SK-N-SH treated with all-trans-retinoic acid at 6 μM for 48 hours (cell line): ENCODE data around the gene RNF112.

Experiments used
- ATAC-seq: fragments of 200-7000 bp; cut with Tn5 transposase; 3 replicates; pipeline ENCODE4 v1.9.1; 2020; ENCODE audit warnings: mild to moderate bottlenecking, moderate library complexity
- ARNTL ChIP-seq: fragments of 450-650 bp; formaldehyde crosslinking; IDR thresholded peaks from 2 replicates; pipeline ENCODE4 v1.5.0; 2020; ENCODE audit warnings: low read depth, mild to moderate bottlenecking, moderate library complexity, borderline replicate concordance
- BACH2 ChIP-seq: fragments of 250-450 bp; sonication (Bioruptor Pico); IDR thresholded peaks from 2 replicates; pipeline ENCODE4 v1.9.0; 2021; ENCODE audit warnings: mild to moderate bottlenecking, borderline replicate concordance
- GLIS3 ChIP-seq: fragments of 250-450 bp; sonication (Bioruptor Pico); IDR thresholded peaks from 2 replicates; pipeline ENCODE4 v1.5.0; 2020; ENCODE audit warnings: mild to moderate bottlenecking, moderate library complexity
- ISL1 ChIP-seq: fragments of 250-450 bp; sonication (Bioruptor Pico); IDR thresholded peaks from 2 replicates; pipeline ENCODE4 v2.1.2; 2022; ENCODE audit warnings: mild to moderate bottlenecking, moderate library complexity
- OSR1 ChIP-seq: fragments of 250-450 bp; sonication (Bioruptor Pico); IDR thresholded peaks from 2 replicates; pipeline ENCODE4 v1.8.0; 2022; ENCODE audit warnings: moderate library complexity, mild to moderate bottlenecking, inconsistent platforms
- RARB ChIP-seq: fragments of 250-450 bp; sonication (Bioruptor Pico); IDR thresholded peaks from 2 replicates; pipeline ENCODE4 v1.8.0; 2021; ENCODE audit warnings: mild to moderate bottlenecking, moderate library complexity
- SNAI2 ChIP-seq: fragments of 250-450 bp; sonication (Bioruptor Pico); IDR thresholded peaks from 2 replicates; pipeline ENCODE4 v1.5.0; 2020; ENCODE audit warnings: mild to moderate bottlenecking, moderate library complexity
- TCF4 ChIP-seq: fragments of 250-450 bp; sonication (Bioruptor Pico); IDR thresholded peaks from 2 replicates; pipeline ENCODE4 v1.8.0; 2021; ENCODE audit warnings: mild to moderate bottlenecking, moderate library complexity, borderline replicate concordance
- ZFP3 ChIP-seq: fragments of 250-450 bp; sonication (Bioruptor Pico); IDR thresholded peaks from 2 replicates; pipeline ENCODE4 v1.5.0; 2020; ENCODE audit warnings: mild to moderate bottlenecking, moderate library complexity
- ZNF565 ChIP-seq: fragments of 450-650 bp; formaldehyde crosslinking; conservative IDR thresholded peaks from 2 replicates; pipeline ENCODE4 v1.5.0; 2020; ENCODE audit warnings: low read depth, mild to moderate bottlenecking, moderate library complexity
- ZNF70 ChIP-seq: fragments of 450-650 bp; formaldehyde crosslinking; IDR thresholded peaks from 2 replicates; pipeline ENCODE4 v1.5.0; 2020; ENCODE audit warnings: mild to moderate bottlenecking, moderate library complexity
- TF ChIP-seq, protein P1 (sequence below): fragments of 250-450 bp; sonication (Bioruptor Pico); IDR thresholded peaks from 2 replicates; pipeline ENCODE4 v1.5.0; 2020; ENCODE audit warnings: mild to moderate bottlenecking, moderate library complexity
- TF ChIP-seq, protein P2 (sequence below): fragments of 250-450 bp; sonication (Bioruptor Pico); IDR thresholded peaks from 2 replicates; pipeline ENCODE4 v1.8.0; 2021; ENCODE audit warnings: low read depth, mild to moderate bottlenecking, moderate library complexity, borderline replicate concordance
- TF ChIP-seq, protein P3 (sequence below): fragments of 250-450 bp; sonication (Bioruptor Pico); IDR thresholded peaks from 2 replicates; pipeline ENCODE4 v1.5.1; 2020; ENCODE audit warnings: low read depth, mild to moderate bottlenecking, moderate library complexity
- TF ChIP-seq, protein P4 (sequence below): fragments of 250-450 bp; sonication (Bioruptor Pico); IDR thresholded peaks from 2 replicates; pipeline ENCODE4 v1.8.0; 2020; ENCODE audit warnings: mild to moderate bottlenecking, moderate library complexity, borderline replicate concordance
- TF ChIP-seq, protein P5 (sequence below): fragments of 250-450 bp; sonication (Bioruptor Pico); IDR thresholded peaks from 2 replicates; pipeline ENCODE4 v1.5.1; 2021; ENCODE audit warnings: mild to moderate bottlenecking, moderate library complexity

Gene RNF112

DNA sequence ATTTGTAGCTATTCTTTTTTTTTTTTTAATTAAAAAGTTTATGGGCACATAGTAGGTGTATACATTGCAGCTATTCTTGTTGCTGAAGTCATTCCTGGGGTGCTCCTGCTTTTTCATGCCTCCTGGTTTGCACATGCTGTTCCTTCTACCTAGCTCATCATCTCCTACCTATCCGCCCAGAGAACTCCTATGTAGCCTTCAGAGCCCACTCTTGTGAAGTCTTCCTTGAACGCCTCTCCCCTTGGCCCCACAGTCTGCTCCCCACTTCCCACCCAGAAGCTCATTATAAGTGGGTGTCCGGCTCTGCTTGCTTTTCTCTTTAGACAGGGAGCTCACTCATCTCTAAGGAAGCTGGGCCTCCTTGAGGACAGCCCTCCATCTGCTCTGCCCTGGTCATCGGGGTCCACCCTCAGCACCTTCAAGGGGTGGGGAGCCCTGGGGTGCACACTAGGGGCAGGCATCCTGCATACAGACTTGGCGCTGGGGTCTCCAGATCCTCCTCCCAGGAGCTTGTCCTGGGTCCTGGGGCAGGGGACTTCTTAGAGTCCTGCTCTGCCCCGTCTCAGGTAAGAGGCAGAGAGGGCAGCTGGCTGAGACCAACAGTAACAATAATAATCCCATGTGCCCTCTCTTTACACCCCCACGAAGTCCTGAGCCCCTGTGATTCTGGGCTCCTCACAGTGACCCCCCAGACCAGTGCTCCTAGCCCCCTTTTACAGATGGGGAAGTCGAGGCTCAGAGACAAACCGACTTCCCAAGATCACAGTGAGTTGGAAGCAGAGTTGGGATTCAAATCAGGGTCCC is 45.0 kb upstream of the RNF112 start:
- no peak for ATAC-seq
- peak; percentile 96 for TF ChIP-seq ZFP3 (CRISPR knock-in tag)
- TF ChIP-seq, protein P1, sequence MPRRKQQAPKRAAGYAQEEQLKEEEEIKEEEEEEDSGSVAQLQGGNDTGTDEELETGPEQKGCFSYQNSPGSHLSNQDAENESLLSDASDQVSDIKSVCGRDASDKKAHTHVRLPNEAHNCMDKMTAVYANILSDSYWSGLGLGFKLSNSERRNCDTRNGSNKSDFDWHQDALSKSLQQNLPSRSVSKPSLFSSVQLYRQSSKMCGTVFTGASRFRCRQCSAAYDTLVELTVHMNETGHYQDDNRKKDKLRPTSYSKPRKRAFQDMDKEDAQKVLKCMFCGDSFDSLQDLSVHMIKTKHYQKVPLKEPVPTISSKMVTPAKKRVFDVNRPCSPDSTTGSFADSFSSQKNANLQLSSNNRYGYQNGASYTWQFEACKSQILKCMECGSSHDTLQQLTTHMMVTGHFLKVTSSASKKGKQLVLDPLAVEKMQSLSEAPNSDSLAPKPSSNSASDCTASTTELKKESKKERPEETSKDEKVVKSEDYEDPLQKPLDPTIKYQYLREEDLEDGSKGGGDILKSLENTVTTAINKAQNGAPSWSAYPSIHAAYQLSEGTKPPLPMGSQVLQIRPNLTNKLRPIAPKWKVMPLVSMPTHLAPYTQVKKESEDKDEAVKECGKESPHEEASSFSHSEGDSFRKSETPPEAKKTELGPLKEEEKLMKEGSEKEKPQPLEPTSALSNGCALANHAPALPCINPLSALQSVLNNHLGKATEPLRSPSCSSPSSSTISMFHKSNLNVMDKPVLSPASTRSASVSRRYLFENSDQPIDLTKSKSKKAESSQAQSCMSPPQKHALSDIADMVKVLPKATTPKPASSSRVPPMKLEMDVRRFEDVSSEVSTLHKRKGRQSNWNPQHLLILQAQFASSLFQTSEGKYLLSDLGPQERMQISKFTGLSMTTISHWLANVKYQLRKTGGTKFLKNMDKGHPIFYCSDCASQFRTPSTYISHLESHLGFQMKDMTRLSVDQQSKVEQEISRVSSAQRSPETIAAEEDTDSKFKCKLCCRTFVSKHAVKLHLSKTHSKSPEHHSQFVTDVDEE (CRISPR knock-in tag), result no peak
- TF ChIP-seq, protein P2, sequence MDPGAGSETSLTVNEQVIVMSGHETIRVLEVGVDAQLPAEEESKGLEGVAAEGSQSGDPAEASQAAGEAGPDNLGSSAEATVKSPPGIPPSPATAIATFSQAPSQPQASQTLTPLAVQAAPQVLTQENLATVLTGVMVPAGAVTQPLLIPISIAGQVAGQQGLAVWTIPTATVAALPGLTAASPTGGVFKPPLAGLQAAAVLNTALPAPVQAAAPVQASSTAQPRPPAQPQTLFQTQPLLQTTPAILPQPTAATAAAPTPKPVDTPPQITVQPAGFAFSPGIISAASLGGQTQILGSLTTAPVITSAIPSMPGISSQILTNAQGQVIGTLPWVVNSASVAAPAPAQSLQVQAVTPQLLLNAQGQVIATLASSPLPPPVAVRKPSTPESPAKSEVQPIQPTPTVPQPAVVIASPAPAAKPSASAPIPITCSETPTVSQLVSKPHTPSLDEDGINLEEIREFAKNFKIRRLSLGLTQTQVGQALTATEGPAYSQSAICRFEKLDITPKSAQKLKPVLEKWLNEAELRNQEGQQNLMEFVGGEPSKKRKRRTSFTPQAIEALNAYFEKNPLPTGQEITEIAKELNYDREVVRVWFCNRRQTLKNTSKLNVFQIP (CRISPR knock-in tag), result no peak
- no peak for TF ChIP-seq ZNF70

DNA sequence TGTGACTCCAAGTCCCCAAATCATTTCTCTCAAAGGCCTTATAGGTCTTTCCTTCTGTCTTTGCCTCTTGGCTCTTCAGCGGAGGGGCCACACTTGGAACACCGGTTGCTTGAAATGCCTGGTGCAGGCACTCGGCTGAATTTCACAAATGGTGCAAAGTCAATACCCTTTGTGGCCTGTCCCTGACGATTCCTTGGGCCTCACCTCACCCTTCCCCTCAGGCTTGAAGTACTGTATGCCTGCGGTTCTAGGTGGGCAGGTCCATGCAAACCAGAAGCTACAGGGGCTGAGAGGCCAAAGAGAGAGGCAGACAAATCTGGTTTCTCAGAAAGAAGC is 44.4 kb upstream of the RNF112 start:
- TF ChIP-seq BACH2 (CRISPR knock-in tag) (no peak), ISL1 (CRISPR knock-in tag) (no peak), TCF4 (CRISPR knock-in tag) (no peak)
- TF ChIP-seq, protein P3, sequence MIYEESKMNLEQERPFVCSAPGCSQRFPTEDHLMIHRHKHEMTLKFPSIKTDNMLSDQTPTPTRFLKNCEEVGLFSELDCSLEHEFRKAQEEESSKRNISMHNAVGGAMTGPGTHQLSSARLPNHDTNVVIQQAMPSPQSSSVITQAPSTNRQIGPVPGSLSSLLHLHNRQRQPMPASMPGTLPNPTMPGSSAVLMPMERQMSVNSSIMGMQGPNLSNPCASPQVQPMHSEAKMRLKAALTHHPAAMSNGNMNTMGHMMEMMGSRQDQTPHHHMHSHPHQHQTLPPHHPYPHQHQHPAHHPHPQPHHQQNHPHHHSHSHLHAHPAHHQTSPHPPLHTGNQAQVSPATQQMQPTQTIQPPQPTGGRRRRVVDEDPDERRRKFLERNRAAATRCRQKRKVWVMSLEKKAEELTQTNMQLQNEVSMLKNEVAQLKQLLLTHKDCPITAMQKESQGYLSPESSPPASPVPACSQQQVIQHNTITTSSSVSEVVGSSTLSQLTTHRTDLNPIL (CRISPR knock-in tag), result no peak
- no peak for ATAC-seq

DNA sequence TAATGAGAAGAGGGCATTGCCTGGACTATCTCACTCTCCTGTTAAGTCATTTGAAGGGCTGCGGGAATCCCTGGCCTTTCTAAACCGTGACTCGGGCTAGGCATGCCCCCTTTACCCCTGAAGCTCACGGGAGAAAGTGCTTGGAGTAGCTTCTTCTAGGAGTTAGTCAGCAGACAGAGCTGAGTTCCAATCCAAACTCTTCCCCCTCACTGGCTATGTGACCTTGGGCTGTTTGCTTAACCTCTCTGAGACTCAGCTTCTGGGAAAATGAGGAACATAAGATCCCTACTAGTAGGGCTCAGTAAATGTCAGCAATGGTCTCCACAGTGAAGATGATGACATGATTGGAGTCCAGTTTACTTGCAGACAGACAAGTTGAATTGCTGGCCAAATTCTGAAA is 42.8 kb upstream of the RNF112 start:
- no peak for ATAC-seq
- TF ChIP-seq ZNF565 (CRISPR knock-in tag), result no peak
- TF ChIP-seq RARB, result no peak
- TF ChIP-seq, protein P4, sequence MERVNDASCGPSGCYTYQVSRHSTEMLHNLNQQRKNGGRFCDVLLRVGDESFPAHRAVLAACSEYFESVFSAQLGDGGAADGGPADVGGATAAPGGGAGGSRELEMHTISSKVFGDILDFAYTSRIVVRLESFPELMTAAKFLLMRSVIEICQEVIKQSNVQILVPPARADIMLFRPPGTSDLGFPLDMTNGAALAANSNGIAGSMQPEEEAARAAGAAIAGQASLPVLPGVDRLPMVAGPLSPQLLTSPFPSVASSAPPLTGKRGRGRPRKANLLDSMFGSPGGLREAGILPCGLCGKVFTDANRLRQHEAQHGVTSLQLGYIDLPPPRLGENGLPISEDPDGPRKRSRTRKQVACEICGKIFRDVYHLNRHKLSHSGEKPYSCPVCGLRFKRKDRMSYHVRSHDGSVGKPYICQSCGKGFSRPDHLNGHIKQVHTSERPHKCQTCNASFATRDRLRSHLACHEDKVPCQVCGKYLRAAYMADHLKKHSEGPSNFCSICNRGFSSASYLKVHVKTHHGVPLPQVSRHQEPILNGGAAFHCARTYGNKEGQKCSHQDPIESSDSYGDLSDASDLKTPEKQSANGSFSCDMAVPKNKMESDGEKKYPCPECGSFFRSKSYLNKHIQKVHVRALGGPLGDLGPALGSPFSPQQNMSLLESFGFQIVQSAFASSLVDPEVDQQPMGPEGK (CRISPR knock-in tag), result no peak
- TF ChIP-seq, protein P3 (CRISPR knock-in tag), result no peak
- no peak for TF ChIP-seq SNAI2 (CRISPR knock-in tag)
- no peak for TF ChIP-seq ARNTL (CRISPR knock-in tag)
- no peak for TF ChIP-seq OSR1 (CRISPR knock-in tag)
- TF ChIP-seq GLIS3 (CRISPR knock-in tag), result no peak
- TF ChIP-seq, protein P5, sequence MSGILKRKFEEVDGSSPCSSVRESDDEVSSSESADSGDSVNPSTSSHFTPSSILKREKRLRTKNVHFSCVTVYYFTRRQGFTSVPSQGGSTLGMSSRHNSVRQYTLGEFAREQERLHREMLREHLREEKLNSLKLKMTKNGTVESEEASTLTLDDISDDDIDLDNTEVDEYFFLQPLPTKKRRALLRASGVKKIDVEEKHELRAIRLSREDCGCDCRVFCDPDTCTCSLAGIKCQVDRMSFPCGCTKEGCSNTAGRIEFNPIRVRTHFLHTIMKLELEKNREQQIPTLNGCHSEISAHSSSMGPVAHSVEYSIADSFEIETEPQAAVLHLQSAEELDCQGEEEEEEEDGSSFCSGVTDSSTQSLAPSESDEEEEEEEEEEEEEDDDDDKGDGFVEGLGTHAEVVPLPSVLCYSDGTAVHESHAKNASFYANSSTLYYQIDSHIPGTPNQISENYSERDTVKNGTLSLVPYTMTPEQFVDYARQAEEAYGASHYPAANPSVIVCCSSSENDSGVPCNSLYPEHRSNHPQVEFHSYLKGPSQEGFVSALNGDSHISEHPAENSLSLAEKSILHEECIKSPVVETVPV (CRISPR knock-in tag), result no peak
